Stimulated activated CD4-positive, alpha-beta T cell treated with anti-CD3 and anti-CD28 coated beads, Interleukin-15, amount 100 ng/mL, for 1 hour (primary cell): ENCODE data around the gene OAS2.

Experiments
- DNase-seq, 2 donors: peaks; one replicate each; pipeline ENCODE4 v3.0.0-alpha.2; 2020; ENCODE audit warnings: low read depth in 1 of 2, low spot score in 1 of 2

Gene OAS2

GRCh38 chr12:112978163-112979040, at the start of gene OAS2:
TSS of gene OAS2 (plus strand) at chr12:112978519. CDS start at chr12:112978609, 90 bp downstream.
- peak; percentile 54 to 57 for DNase-seq

GRCh38 chr12:112928978-112929377, 49.3 kb upstream of the OAS2 start:
- no peak for DNase-seq

DNA sequence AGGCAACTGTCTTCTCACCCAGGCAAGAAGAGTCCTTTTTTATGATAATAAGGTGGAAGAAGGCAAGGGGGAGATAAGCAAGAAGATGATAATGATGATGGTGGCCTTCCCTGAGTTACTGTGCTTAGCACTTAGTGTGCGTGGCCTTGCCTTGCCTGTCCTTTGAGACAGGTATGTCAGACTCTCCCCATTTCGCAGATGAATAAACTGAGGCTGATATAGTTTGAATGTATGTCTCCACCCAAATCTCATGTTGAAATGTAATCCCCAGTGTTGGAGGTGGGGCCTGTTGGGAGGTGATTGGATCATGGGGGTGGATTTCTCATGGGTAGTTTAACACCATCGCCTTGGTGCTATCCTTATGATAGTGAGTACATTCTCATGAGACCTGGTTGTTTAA, 48.6 kb upstream of the OAS2 start:
- no peak for DNase-seq

DNA sequence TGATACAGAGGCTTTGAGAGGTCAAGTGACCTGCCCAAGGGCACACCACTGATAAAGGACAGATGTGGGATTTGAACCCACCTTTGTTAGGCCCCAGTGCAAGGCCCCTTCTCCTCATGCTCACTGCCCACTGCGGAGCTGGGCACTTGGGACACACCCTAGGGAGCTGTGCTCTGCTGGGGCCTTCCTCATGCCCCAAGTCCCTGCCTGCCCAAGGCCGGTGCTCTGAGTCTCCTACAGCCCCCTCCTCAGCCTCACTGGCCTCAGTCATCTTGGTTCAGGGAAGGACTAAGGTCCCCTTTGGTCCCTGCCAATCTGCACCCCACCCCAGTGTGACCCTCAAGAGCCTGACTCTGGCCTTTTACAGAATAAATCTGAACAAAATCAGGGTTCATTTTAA, 48.0 kb upstream of the OAS2 start:
- DNase-seq: no peak

- DNase-seq: no peak
Measured at GRCh38 chr12:112932485-112933128, 45.7 kb upstream of the OAS2 start.

DNA sequence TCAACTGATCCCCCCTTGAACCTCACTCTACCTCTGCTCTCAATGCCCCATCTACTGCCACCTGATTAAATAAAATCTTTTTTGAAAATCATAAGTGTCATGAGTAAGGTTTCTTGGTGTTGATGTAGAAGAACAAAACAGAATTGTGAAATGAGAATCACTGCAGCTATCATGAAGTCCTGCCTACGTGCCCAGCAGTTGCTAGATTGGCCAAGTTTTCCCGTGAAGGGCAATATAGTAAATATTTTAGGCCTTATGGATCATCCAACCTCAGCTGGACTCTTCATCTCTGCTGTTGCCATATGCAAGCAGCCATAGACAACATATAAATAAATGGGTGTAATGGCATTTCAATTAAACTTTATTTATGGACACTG, 45.2 kb upstream of the OAS2 start:
- no peak for DNase-seq

DNA sequence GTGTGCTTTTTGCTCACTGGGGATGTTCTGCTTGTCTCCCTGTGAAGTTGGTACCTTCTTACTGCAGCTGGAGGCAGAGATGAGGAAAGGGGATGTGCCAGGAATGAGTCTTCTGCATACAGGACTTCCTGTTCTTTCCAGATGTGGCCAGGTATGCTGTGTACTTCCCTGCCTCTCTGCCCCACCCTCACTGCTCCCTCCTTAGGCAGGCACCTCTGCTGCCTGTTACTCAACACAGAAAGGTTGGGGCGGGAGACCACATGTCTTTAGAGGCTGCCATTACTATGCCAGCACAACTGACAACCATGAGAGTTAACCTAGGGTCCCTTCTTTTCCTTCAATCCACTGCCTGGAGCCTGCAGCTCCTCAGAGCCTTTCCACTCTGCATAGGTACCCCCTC, 42.1 kb upstream of the OAS2 start:
- DNase-seq: no peak

GRCh38 chr12:112936927-112937326, 41.4 kb upstream of the OAS2 start:
- DNase-seq: no peak

- DNase-seq: peak; percentile 40 to 43
Measured at GRCh38 chr12:112937741-112938719, 40.3 kb upstream of the OAS2 start, which contains the start of gene OAS3. TSS of gene OAS3 (plus strand) at chr12:112938474. CDS start at chr12:112938531, 57 bp downstream.

- no peak for DNase-seq
Measured at GRCh38 chr12:112938751-112939150, 39.6 kb upstream of the OAS2 start.

DNA sequence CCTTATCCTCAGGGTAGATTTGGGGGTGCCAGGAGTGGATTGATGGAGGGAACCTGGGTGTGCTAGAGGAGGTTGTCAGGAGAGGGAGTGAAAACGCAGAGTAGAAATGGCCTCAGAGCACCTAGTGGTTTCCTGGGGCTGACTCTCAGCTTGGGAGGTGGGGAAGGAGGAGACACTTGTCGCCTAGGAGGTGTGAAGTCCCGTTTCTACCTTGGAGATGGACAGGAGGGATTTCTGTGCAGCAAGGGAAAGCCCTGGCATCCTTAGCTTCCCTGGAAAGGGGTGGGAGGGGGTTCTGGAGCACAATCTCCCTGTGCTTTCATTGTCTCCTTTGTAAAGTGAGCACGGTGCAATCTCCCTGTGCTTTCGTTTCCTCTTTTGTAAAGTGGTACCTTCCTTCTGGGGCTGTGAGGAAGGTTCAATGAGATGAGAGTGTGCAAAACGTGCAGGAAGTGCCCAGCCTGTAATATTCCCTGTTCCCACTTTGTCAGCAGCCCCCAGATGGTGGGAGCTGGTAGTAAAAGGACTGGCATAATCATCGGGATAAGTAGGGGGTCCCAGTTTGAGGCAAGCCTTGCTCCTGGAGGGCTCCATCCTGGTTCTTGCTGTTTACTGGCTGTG, 38.4 kb upstream of the OAS2 start:
- DNase-seq: no peak

- no peak for DNase-seq
Measured at GRCh38 chr12:112941528-112942335, 36.6 kb upstream of the OAS2 start.

GRCh38 chr12:112942572-112942971, 35.7 kb upstream of the OAS2 start:
- no peak for DNase-seq

DNA sequence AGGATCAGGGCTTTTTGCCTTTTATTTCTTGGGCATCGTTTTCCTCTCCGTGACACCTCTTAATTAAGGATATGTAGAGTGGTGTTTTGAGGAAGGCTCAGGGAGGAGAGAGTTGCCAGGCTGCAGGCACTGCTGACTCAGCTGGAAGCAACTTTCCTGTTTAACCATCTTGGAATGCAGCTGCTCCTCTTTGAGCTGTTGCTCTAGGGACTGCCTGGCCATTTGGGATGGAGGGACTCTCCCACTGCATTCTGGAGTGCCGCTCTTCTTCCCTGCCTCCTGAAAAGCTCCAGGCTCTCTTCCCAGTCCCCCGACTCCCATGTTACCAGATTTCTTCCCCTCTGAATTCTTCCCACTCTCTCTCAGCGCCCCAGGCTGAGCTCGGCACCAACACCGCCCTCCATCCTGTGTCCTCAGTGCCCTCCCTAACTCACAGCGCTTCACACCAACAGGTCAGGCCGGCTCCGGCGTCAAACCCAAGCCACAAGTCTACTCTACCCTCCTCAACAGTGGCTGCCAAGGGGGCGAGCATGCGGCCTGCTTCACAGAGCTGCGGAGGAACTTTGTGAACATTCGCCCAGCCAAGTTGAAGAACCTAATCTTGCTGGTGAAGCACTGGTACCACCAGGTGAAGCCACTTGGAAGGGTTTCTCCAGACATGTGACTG, 34.2 kb upstream of the OAS2 start:
- DNase-seq: no peak

GRCh38 chr12:112945515-112945914, 32.8 kb upstream of the OAS2 start:
- no peak for DNase-seq

DNA sequence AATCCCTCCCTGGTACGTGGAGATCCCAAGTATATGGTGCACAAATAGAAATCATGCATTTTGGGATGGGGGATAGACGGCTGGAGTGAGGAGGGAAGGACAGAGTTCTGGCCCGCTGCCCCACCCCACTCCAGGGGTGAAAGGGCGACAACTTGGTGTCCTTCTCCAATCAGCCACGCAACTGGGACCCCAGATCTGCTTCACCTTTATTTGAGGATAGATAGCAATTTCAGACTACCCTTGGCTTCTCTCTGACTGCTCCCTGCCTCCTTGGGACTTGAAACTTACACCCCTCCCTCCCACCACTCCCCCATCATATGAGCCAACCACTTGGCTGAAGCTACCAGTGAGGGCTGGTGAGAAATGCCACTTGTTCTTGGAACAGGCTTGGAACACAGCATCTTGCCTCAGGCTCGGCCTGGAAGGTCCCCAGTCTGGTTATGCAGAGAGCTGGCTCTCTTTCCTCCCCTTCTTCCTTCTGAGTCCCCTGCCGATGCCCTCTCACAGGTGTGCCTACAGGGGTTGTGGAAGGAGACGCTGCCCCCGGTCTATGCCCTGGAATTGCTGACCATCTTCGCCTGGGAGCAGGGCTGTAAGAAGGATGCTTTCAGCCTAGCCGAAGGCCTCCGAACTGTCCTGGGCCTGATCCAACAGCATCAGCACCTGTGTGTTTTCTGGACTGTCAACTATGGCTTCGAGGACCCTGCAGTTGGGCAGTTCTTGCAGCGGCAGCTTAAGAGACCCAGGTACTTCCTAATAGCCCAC, 31.9 kb upstream of the OAS2 start:
- DNase-seq: no peak

DNA sequence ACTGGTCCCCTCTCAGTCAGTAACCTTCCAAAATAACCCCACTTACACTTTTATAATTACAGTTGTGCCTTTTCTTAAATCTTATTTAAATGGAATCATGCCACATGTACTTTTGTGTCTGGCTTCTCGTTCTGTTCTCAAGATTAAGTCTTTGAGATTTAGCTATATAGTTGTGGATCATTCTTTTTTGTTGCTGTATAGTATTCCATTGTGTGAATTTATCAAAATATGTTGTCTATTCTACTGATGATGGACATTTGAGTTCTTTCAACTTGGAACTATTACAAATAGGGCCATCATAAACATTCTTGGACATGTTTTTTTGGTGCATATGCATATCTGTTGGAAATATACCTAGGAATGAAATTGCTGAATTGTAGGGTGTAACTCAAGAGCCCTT, 31.0 kb upstream of the OAS2 start:
- no peak for DNase-seq

DNA sequence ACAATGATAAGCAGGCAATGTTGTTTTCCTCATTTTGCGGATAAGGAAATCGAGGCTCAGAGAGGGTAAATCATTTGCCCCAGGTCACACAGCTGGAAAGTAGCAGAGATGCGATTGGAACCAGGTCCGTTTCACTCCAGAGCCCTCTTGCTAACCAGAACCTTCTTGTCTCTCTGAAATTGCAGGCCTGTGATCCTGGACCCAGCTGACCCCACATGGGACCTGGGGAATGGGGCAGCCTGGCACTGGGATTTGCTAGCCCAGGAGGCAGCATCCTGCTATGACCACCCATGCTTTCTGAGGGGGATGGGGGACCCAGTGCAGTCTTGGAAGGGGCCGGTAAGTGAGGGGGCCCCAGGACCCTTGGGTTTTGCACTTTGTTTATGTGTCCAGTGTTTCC, 30.6 kb upstream of the OAS2 start:
- DNase-seq: no peak

- DNase-seq: no peak
Measured at GRCh38 chr12:112948806-112949205, 29.5 kb upstream of the OAS2 start.
